GM12878 (cell line): ENCODE data around the gene PRR29. TPM values are rescaled to one million over a fixed set of nuclear protein-coding genes. Genes with fewer than 3 reads are reported as not detected.

Experiments used
- ATAC-seq: fragments of 200-7000 bp; cut with Tn5 transposase; 3 replicates; pipeline ENCODE4 v1.9.1; 2020; ENCODE audit warnings: mild to moderate bottlenecking, moderate library complexity
- BruUV-seq: library from RNA; stranded (reverse); fragments of 400-500 nt; replicated peaks from 2 replicates; lab custom pipeline; 2021; lab: Mats Ljungman, UMichigan
- CTCF ChIA-PET: fragments of 300-600 bp; sonication (Branson Sonifier 250); formaldehyde crosslinking; extraction: SDS; loops from one replicate; lab custom pipeline; 2021; ENCODE audit warnings: inconsistent platforms; lab: Yijun Ruan, JAX
- POLR2A ChIA-PET: fragments of 350-600 bp; formaldehyde crosslinking; extraction: SDS; loops from one replicate; lab custom pipeline; 2021; ENCODE audit warnings: inconsistent platforms; lab: Charles Lee
- RAD21 ChIA-PET: fragments of 300-600 bp; sonication (Branson Sonifier 250); formaldehyde crosslinking; loops from one replicate; lab custom pipeline; 2023; ENCODE audit warnings: antibody characterized with exemption; ENCODE audit not compliant: unreplicated experiment; lab: Charles Lee
- SMC1A ChIA-PET: fragments of 300-600 bp; sonication (Branson Sonifier 250); formaldehyde crosslinking; loops from one replicate; lab custom pipeline; 2023; ENCODE audit not compliant: unreplicated experiment, uncharacterized antibody; lab: Charles Lee
- DNase-seq: peaks from one replicate; pipeline ENCODE4 v3.0.0-alpha.2; 2011; ENCODE audit warnings: low read depth, low spot score
- FAIRE-seq: peaks from 3 replicates; lab custom pipeline; 2011; peaks lifted over from hg19 to GRCh38; lab: Jason Lieb, UNC
- H2AFZ ChIP-seq: 2 replicates; pipeline ENCODE4 v1.6.0; 2011; ENCODE audit warnings: low read depth, low read length, control low read depth; ENCODE audit not compliant: control insufficient read depth
- H3K27ac ChIP-seq: 2 replicates; pipeline ENCODE4 v1.5.1; 2011; ENCODE audit warnings: control low read depth; ENCODE audit not compliant: control insufficient read depth, insufficient read depth
- H3K27me3 ChIP-seq, 2 experiments: replicated peaks in 1 of 2; 2 replicates each; pipeline versions ENCODE4 v1.6.0 to v1.6.1; 2011; ENCODE audit warnings: low read length in 1 of 2; ENCODE audit not compliant: control insufficient read depth in 2 of 2, insufficient read depth in 2 of 2
- H3K36me3 ChIP-seq, 2 experiments: 2 replicates each; pipeline ENCODE4 v1.5.1; 2011; ENCODE audit warnings: low read length in 1 of 2; ENCODE audit not compliant: control insufficient read depth in 2 of 2, insufficient read depth in 2 of 2
- H3K4me1 ChIP-seq: 2 replicates; pipeline ENCODE4 v1.6.1; 2011; ENCODE audit warnings: mild to moderate bottlenecking, low read length, moderate library complexity, mixed read lengths; ENCODE audit not compliant: control insufficient read depth, insufficient read depth
- H3K4me2 ChIP-seq: 2 replicates; pipeline ENCODE4 v1.6.0; 2011; ENCODE audit warnings: control low read depth; ENCODE audit not compliant: control insufficient read depth, insufficient read depth
- H3K4me3 ChIP-seq: fragments of 200-600 bp; sonication (generic); 2 replicates; pipeline ENCODE4 v1.5.1; 2016
- H3K79me2 ChIP-seq: 2 replicates; pipeline ENCODE4 v1.6.0; 2011; ENCODE audit warnings: low read length; ENCODE audit not compliant: control insufficient read depth, insufficient read depth
- H3K9ac ChIP-seq: 2 replicates; pipeline ENCODE4 v1.8.0; 2011; ENCODE audit warnings: low read length, control low read depth, mixed read lengths; ENCODE audit not compliant: control insufficient read depth, insufficient read depth
- H3K9me3 ChIP-seq: replicated peaks from 3 replicates; pipeline ENCODE4 v1.5.1; 2011; ENCODE audit warnings: mild to moderate bottlenecking, low read length; ENCODE audit not compliant: control insufficient read depth, insufficient read depth
- H4K20me1 ChIP-seq: 2 replicates; pipeline ENCODE4 v1.6.0; 2011; ENCODE audit not compliant: control insufficient read depth, insufficient read depth
- NFYB ChIP-seq: IDR thresholded peaks from 2 replicates; pipeline ENCODE4 v1.6.1; 2011; ENCODE audit warnings: low read depth, mild to moderate bottlenecking, low read length, improper control_type of control experiment, moderate library complexity; ENCODE audit not compliant: insufficient read depth
- NR2F1 ChIP-seq: fragments of 450-650 bp; conservative IDR thresholded peaks from 2 replicates; pipeline ENCODE4 v1.6.1; 2017; ENCODE audit warnings: mild to moderate bottlenecking
- POLR2A ChIP-seq: IDR thresholded peaks from 2 replicates; pipeline ENCODE4 v1.6.1; 2011; ENCODE audit warnings: low read depth, mild to moderate bottlenecking, low read length
- SP1 ChIP-seq: IDR thresholded peaks from one replicate; pipeline ENCODE4 v1.6.1; 2011; ENCODE audit warnings: low read depth, low read length
- WRNIP1 ChIP-seq: IDR thresholded peaks from 2 replicates; pipeline ENCODE4 v1.6.1; 2011; ENCODE audit warnings: low read depth, low read length, improper control_type of control experiment, borderline replicate concordance
- ZNF207 ChIP-seq: fragments of 450-650 bp; IDR thresholded peaks from 2 replicates; pipeline ENCODE4 v1.6.1; 2014; ENCODE audit warnings: antibody characterized with exemption, mild to moderate bottlenecking, borderline replicate concordance
- WGBS: methylation state at CpG from one replicate; pipeline ENCODE4 v1.1.6; 2016; ENCODE audit warnings: low lambda C conversion rate; ENCODE audit not compliant: insufficient replicate concordance, insufficient coverage; ENCODE audit errors: missing lambda C conversion rate; 5-methylcytosine and 5-hydroxymethylcytosine counted together
- in situ Hi-C: fragments of 300-500 bp; cut with MboI; formaldehyde crosslinking; loops from 9 replicates; pipeline ENCODE4 v1.14.3; 2018; ENCODE audit warnings: mixed read lengths
- intact Hi-C: fragments of 100-400 bp; cut with micrococcal nuclease; formaldehyde crosslinking; loops from one replicate; pipeline ENCODE4 v1.14.2; 2022; ENCODE audit not compliant: unreplicated experiment
- polyA plus RNA-seq, 11 experiments: library from polyadenylated mRNA; depleted of rRNA in 4 of 11; unstranded in 6 of 11; stranded (reverse) in 5 of 11; fragments of >200 nt; fragmentation: Nextera tagmentation in 4 of 11; fragmentation: Illumina TruSeq in 1 of 11; extraction: Ambion mirVana in 4 of 11; extraction: Trizol in 1 of 11; gene quantifications; 1 replicate in 1 of 11; 2 replicates in 10 of 11; pipeline versions ENCODE4 v1.2.1 to v1.2.3, GENCODE V29; 2011 to 2016; ENCODE audit warnings: inconsistent platforms in 2 of 11, missing spikeins in 2 of 11, low read depth in 1 of 11
- total RNA-seq, 4 experiments: library from RNA; depleted of rRNA in 3 of 4; stranded (reverse); fragments of >200 nt in 3 of 4; fragmentation: Illumina TruSeq in 1 of 4; extraction: Trizol in 1 of 4; gene quantifications; 2 replicates each; pipeline versions ENCODE4 v1.2.1 to v1.2.3, GENCODE V29; 2013 to 2021
- TF ChIP-seq, protein P1 (sequence below): fragments of 450-650 bp; formaldehyde crosslinking; IDR thresholded peaks from 2 replicates; pipeline ENCODE4 v1.4.0; 2020; ENCODE audit warnings: mild to moderate bottlenecking, moderate library complexity
- TF ChIP-seq, protein P2 (sequence below): fragments of 450-650 bp; IDR thresholded peaks from 2 replicates; pipeline ENCODE4 v1.6.1; 2017; ENCODE audit warnings: borderline replicate concordance

PRR29 gene
- total and polyA plus RNA-seq, 10 of the 15 experiments (the other 5 are each of a cell fraction or from before 2014, with no cell fraction given) = 0.01 to 2.4 (median 0.18) TPM; not detected in 3

DNA sequence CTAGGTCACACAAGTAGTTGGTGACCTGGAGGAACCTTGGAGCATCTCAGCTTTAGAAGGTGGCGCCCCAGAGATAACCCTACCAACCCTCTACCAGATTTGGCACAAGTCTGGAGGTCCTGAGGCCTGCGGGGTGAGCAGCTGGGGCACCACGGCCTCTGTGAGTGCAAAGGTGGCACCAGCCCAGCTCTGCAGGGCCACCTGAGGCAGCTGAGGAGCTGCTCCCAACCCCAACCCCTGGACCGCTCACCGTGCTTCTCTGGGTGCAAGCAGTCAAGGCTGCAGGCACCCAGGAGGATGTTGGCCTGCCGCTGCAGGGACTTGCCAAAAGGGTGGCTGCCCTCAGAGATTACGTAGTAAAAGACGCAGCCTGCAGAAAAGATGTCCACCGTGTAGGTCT, 50.7 kb downstream of the PRR29 start:
- no peaks in the 10 kb centered on the region for H3K79me2 ChIP-seq
- H3K9me3 ChIP-seq = no peaks in the 10 kb centered on the region
- DNase-seq (no peak), FAIRE-seq (no peak), ATAC-seq (no peak)
- H4K20me1 ChIP-seq = no peaks in the 10 kb centered on the region
- RAD21 ChIA-PET = no interaction called here
- H3K4me3 ChIP-seq = no peak overlapping the region
- TF ChIP-seq SP1 (no peak), NFYB (no peak), NR2F1 (no peak), ZNF207 (no peak), WRNIP1 (no peak), POLR2A (peak; percentile 19; the same call in 1 of the 2 replicates)
- TF ChIP-seq, protein P1, sequence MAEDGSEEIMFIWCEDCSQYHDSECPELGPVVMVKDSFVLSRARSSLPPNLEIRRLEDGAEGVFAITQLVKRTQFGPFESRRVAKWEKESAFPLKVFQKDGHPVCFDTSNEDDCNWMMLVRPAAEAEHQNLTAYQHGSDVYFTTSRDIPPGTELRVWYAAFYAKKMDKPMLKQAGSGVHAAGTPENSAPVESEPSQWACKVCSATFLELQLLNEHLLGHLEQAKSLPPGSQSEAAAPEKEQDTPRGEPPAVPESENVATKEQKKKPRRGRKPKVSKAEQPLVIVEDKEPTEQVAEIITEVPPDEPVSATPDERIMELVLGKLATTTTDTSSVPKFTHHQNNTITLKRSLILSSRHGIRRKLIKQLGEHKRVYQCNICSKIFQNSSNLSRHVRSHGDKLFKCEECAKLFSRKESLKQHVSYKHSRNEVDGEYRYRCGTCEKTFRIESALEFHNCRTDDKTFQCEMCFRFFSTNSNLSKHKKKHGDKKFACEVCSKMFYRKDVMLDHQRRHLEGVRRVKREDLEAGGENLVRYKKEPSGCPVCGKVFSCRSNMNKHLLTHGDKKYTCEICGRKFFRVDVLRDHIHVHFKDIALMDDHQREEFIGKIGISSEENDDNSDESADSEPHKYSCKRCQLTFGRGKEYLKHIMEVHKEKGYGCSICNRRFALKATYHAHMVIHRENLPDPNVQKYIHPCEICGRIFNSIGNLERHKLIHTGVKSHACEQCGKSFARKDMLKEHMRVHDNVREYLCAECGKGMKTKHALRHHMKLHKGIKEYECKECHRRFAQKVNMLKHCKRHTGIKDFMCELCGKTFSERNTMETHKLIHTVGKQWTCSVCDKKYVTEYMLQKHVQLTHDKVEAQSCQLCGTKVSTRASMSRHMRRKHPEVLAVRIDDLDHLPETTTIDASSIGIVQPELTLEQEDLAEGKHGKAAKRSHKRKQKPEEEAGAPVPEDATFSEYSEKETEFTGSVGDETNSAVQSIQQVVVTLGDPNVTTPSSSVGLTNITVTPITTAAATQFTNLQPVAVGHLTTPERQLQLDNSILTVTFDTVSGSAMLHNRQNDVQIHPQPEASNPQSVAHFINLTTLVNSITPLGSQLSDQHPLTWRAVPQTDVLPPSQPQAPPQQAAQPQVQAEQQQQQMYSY = no peak
- TF ChIP-seq, protein P2, sequence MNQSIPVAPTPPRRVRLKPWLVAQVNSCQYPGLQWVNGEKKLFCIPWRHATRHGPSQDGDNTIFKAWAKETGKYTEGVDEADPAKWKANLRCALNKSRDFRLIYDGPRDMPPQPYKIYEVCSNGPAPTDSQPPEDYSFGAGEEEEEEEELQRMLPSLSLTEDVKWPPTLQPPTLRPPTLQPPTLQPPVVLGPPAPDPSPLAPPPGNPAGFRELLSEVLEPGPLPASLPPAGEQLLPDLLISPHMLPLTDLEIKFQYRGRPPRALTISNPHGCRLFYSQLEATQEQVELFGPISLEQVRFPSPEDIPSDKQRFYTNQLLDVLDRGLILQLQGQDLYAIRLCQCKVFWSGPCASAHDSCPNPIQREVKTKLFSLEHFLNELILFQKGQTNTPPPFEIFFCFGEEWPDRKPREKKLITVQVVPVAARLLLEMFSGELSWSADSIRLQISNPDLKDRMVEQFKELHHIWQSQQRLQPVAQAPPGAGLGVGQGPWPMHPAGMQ = no peak
- POLR2A ChIA-PET = no interaction called here
- H3K4me1 ChIP-seq = no peaks in the 10 kb centered on the region
- H3K27ac ChIP-seq = no peak overlapping the region
- H3K4me2 ChIP-seq = no peak overlapping the region
- no peak overlapping the region for H3K9ac ChIP-seq
- H2AFZ ChIP-seq = no peak overlapping the region
- SMC1A ChIA-PET = interaction anchor here (0.9 to 1.8 kb wide), 3 partner anchors 27 to 85 kb away, joined by 3 to 4 read pairs (median 3); no protein-coding TSS in a partner anchor
- WGBS = 93% methylated on average over 9 of the region's 9 CpGs
- CTCF ChIA-PET = interaction anchor here (1.2 to 8.4 kb wide), 3 partner anchors 20 to 84 kb away, joined by 3 to 75 read pairs (median 22); no protein-coding TSS in a partner anchor
- peaks cover 11 to 46% of the 10 kb centered on the region in 2 experiments for H3K36me3 ChIP-seq
- intact Hi-C loops = no loop called here
- BruUV-seq = no TSS peak
- no peaks in the 10 kb centered on the region for H3K27me3 ChIP-seq
- in situ Hi-C loops = loop anchor here (25.0 kb wide), 1 partner anchor 238 kb away; no protein-coding TSS in a partner anchor
